ENCODE results near the gene PTPRR. TPM values are rescaled to one million over a fixed set of nuclear protein-coding genes. Genes with fewer than 3 reads are reported as not detected.

PTPRR gene
- total RNA-seq, 4 donors from 2014 or later: 0.12 to 0.67 (median 0.45) TPM

GRCh38 chr12:70822412-70822811 is 98.1 kb downstream of the PTPRR start:
- no peaks in the 10 kb centered on the region for H3K4me1 ChIP-seq
- 64 to 77% methylated on average over 3 of the region's 3 CpGs for WGBS, 2 donors (ENCODE audit: low coverage in 1 of 2)
- H3K27me3 ChIP-seq: no peaks in the 10 kb centered on the region
- no peak overlapping the region for H3K4me3 ChIP-seq
- H3K27ac ChIP-seq: no peak overlapping the region
- H3K9me3 ChIP-seq: no peaks in the 10 kb centered on the region
- no peak for TF ChIP-seq EP300 (IDR thresholded peaks at IDR 0.05)
- no peaks in the 10 kb centered on the region for H3K36me3 ChIP-seq
- ATAC-seq: no peak

- no peak overlapping the region for H3K4me3 ChIP-seq
- ATAC-seq: no peak
- TF ChIP-seq POLR2A (IDR thresholded peaks at IDR 0.05) (no peak), CTCF (IDR thresholded peaks at IDR 0.05) (no peak), POLR2AphosphoS5 (IDR thresholded peaks at IDR 0.05) (no peak), EP300 (IDR thresholded peaks at IDR 0.05) (no peak)
- H3K36me3 ChIP-seq: no peaks in the 10 kb centered on the region
- H3K9me3 ChIP-seq: peaks cover 0 to 7% (median 0%) of the 10 kb centered on the region in 3 donors
- no peaks in the 10 kb centered on the region for H3K4me1 ChIP-seq
- 75 to 100% methylated on average over 1 to 2 of the region's 2 CpGs for WGBS, 2 donors (ENCODE audit: low coverage in 1 of 2)
- no peaks in the 10 kb centered on the region for H3K27me3 ChIP-seq
- H3K27ac ChIP-seq: no peak overlapping the region
Measured at GRCh38 chr12:70815971-70816391, 104.6 kb downstream of the PTPRR start.

GRCh38 chr12:70815056-70815455 is 105.5 kb downstream of the PTPRR start:
- no peak overlapping the region for H3K27ac ChIP-seq
- TF ChIP-seq POLR2A (IDR thresholded peaks at IDR 0.05): no peak
- TF ChIP-seq CTCF (IDR thresholded peaks at IDR 0.05): no peak
- TF ChIP-seq POLR2AphosphoS5 (IDR thresholded peaks at IDR 0.05): no peak
- TF ChIP-seq EP300 (IDR thresholded peaks at IDR 0.05): no peak
- no peaks in the 10 kb centered on the region for H3K27me3 ChIP-seq
- H3K4me1 ChIP-seq: no peaks in the 10 kb centered on the region
- no peaks in the 10 kb centered on the region for H3K36me3 ChIP-seq
- H3K4me3 ChIP-seq: no peak overlapping the region
- WGBS, 2 donors (ENCODE audit: low coverage in 1 of 2): 60 to 71% methylated on average over 1 to 2 of the region's 2 CpGs
- peaks cover 0 to 7% (median 0%) of the 10 kb centered on the region in 3 donors for H3K9me3 ChIP-seq
- ATAC-seq: no peak

GRCh38 chr12:70813559-70813958 is 107.0 kb downstream of the PTPRR start:
- H3K27ac ChIP-seq: no peak overlapping the region
- WGBS, 2 donors (ENCODE audit: low coverage in 1 of 2): 65 to 68% methylated on average over 4 of the region's 4 CpGs
- no peaks in the 10 kb centered on the region for H3K27me3 ChIP-seq
- peaks cover 0 to 7% (median 0%) of the 10 kb centered on the region in 3 donors for H3K9me3 ChIP-seq
- no peak for ATAC-seq
- H3K36me3 ChIP-seq: no peaks in the 10 kb centered on the region
- H3K4me3 ChIP-seq: no peak overlapping the region
- no peaks in the 10 kb centered on the region for H3K4me1 ChIP-seq
- TF ChIP-seq CTCF (IDR thresholded peaks at IDR 0.05) (no peak), POLR2AphosphoS5 (IDR thresholded peaks at IDR 0.05) (no peak), EP300 (IDR thresholded peaks at IDR 0.05) (no peak), POLR2A (IDR thresholded peaks at IDR 0.05) (no peak)

GRCh38 chr12:70812136-70812535 is 108.4 kb downstream of the PTPRR start:
- Histone ChIP-seq H3K4me3 (no peak overlapping the region), H3K27ac (no peak overlapping the region), H3K9me3 (peaks cover 0 to 12% (median 0%) of the 10 kb centered on the region in 3 donors), H3K4me1 (no peaks in the 10 kb centered on the region), H3K27me3 (no peaks in the 10 kb centered on the region), H3K36me3 (no peaks in the 10 kb centered on the region)
- ATAC-seq: no peak
- WGBS, 2 donors (ENCODE audit: low coverage in 1 of 2): 31 to 72% methylated on average over 2 to 3 of the region's 3 CpGs
- TF ChIP-seq POLR2AphosphoS5 (IDR thresholded peaks at IDR 0.05): no peak
- TF ChIP-seq CTCF (IDR thresholded peaks at IDR 0.05): no peak
- TF ChIP-seq EP300 (IDR thresholded peaks at IDR 0.05): no peak
- TF ChIP-seq POLR2A (IDR thresholded peaks at IDR 0.05): no peak

All from gastroesophageal sphincter (tissue), 4 donors.